ENCODE data around the gene ASTL.
A peak's percentile ranks its signal among the peaks of the same experiment; 100 is the strongest.

The ASTL gene

DNA sequence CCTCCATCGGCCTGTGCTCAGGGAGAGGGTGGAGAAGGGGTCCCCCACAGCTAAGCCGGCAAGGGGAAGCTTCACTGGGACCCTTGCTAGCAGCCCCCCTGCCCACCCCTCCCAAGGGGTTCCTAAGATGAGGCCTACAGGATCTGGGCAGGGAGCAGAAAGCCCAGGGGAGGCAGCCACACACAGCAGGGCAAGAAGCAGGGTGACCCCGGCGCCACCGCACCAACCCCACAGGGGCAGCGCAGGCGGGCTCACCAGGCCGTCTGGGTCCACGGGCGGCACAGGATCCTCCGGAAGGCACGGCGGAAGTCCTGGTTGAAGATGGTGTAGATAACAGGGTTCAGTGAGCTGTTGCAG, 23.8 kb downstream of the ASTL start:
- peak overlapping the region; percentile 98 for H3K4me2 ChIP-seq
- H3K27ac ChIP-seq: peak overlapping the region; percentile 58; the same call in 1 of the 2 replicates
- H4K20me1 ChIP-seq: no peaks in the 10 kb centered on the region
- no peaks in the 10 kb centered on the region for H3K36me3 ChIP-seq
- H3K4me1 ChIP-seq: peaks cover 56% of the 10 kb centered on the region
- H3K27me3 ChIP-seq: peaks cover 26% of the 10 kb centered on the region
- H3K9me3 ChIP-seq: no peaks in the 10 kb centered on the region
- H3K9ac ChIP-seq: no peak overlapping the region; the same call in 1 of the 2 replicates
- H3K4me3 ChIP-seq: no peak overlapping the region
- no peak for TF ChIP-seq Cebpa-rat (IDR thresholded peaks at IDR 0.05)

GRCh38 chr2:96113951-96114350, 24.4 kb downstream of the ASTL start:
- Histone ChIP-seq H4K20me1 (no peaks in the 10 kb centered on the region), H3K4me1 (peaks cover 59% of the 10 kb centered on the region), H3K27ac (peak overlapping the region; percentile 58; the same call in 1 of the 2 replicates), H3K9me3 (no peaks in the 10 kb centered on the region), H3K36me3 (no peaks in the 10 kb centered on the region), H3K4me3 (no peak overlapping the region), H3K4me2 (peak overlapping the region; percentile 98), H3K27me3 (peaks cover 26% of the 10 kb centered on the region), H3K9ac (no peak overlapping the region)
- TF ChIP-seq Cebpa-rat (IDR thresholded peaks at IDR 0.05): no peak

GRCh38 chr2:96113367-96113677, 25.0 kb downstream of the ASTL start:
- H3K36me3 ChIP-seq: no peaks in the 10 kb centered on the region
- H4K20me1 ChIP-seq: no peaks in the 10 kb centered on the region
- no peak overlapping the region for H3K27ac ChIP-seq
- H3K9ac ChIP-seq: no peak overlapping the region
- no peak for TF ChIP-seq Cebpa-rat (IDR thresholded peaks at IDR 0.05)
- H3K9me3 ChIP-seq: no peaks in the 10 kb centered on the region
- peaks cover 26% of the 10 kb centered on the region for H3K27me3 ChIP-seq
- H3K4me1 ChIP-seq: peaks cover 65% of the 10 kb centered on the region
- H3K4me3 ChIP-seq: no peak overlapping the region
- no peak overlapping the region for H3K4me2 ChIP-seq

DNA sequence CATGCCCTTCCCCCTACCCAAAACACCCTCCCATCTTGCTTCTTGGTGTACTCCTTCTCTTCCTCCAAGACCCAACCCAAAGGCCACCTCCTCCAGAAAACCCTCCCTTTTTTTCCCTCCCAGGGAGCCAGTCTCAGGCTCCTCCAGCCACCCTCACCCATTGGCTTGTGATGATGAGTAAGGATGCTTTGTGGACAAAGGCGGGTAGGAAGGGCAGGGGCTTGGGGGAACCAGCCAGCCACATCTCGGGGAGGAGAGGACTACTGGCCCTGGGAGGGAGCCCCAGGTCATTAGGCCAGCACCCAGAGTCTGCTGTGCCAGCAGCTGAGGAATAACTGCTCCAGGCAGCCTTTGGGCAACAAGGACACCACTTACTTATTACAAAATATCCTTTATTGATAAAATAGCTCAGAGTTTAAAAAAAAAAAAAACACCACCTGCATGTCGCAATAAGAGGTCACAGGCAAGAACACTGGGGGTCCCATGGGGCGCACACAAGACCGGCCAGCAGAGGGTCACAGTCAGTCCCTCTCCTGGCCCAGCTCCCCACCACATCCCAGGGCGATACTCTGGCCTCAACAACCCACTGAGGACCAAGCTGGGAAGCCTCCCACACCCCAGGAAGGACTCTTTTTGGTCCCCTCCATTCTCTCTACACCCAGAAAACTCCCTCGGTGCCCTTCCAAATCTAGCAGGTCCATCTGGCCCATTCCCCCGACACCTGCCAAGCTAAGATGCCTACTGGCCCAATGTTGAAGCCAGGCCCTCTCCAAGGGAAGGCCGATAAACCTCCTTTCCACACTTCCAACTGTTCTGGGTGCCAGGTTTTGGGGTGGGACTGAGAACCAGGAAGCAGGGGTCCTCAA, 25.6 kb downstream of the ASTL start:
- no peaks in the 10 kb centered on the region for H3K36me3 ChIP-seq
- no peak overlapping the region for H3K9ac ChIP-seq
- H3K27me3 ChIP-seq: peaks cover 26% of the 10 kb centered on the region
- H3K27ac ChIP-seq: 0 out of 2 replicates have a peak overlapping the region, but pooled peaks have one; percentile 44
- no peak for TF ChIP-seq Cebpa-rat (IDR thresholded peaks at IDR 0.05)
- H3K9me3 ChIP-seq: no peaks in the 10 kb centered on the region
- H3K4me3 ChIP-seq: no peak overlapping the region
- H3K4me2 ChIP-seq: peak overlapping the region; percentile 19; the same call in 1 of the 2 replicates
- H4K20me1 ChIP-seq: no peaks in the 10 kb centered on the region
- peaks cover 69% of the 10 kb centered on the region for H3K4me1 ChIP-seq

GRCh38 chr2:96111823-96112500, 26.3 kb downstream of the ASTL start:
- Histone ChIP-seq H3K9ac (no peak overlapping the region), H3K4me2 (peak overlapping the region; percentile 19; the same call in 1 of the 2 replicates), H3K4me3 (no peak overlapping the region), H3K9me3 (no peaks in the 10 kb centered on the region), H3K36me3 (no peaks in the 10 kb centered on the region), H3K4me1 (peaks cover 70% of the 10 kb centered on the region), H3K27me3 (peaks cover 20% of the 10 kb centered on the region), H3K27ac (peak overlapping the region; percentile 44; the same call in 1 of the 2 replicates), H4K20me1 (no peaks in the 10 kb centered on the region)
- no peak for TF ChIP-seq Cebpa-rat (IDR thresholded peaks at IDR 0.05)

DNA sequence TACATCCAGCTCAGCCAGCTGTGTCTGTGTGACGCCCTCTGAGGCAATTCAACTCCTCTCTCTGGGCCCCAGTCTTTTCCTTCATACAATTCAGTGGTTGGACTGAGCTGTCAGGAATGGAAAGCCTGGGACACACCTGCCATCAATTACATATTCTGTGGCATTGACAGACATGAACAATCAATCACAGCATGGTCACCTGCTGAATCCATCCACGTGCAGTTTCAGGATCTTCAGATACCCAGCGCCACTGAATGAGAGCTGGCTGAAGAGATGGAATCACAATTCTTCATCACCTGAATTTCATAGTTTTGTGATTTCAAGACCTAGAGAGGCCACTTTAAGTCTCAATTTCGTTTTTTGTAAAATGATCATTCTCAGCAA, 27.1 kb downstream of the ASTL start:
- no peak overlapping the region for H3K27ac ChIP-seq
- H3K36me3 ChIP-seq: no peaks in the 10 kb centered on the region
- H3K4me1 ChIP-seq: peaks cover 72% of the 10 kb centered on the region
- H4K20me1 ChIP-seq: no peaks in the 10 kb centered on the region
- H3K4me2 ChIP-seq: no peak overlapping the region
- no peaks in the 10 kb centered on the region for H3K9me3 ChIP-seq
- no peak for TF ChIP-seq Cebpa-rat (IDR thresholded peaks at IDR 0.05)
- H3K9ac ChIP-seq: no peak overlapping the region
- H3K27me3 ChIP-seq: peaks cover 14% of the 10 kb centered on the region
- no peak overlapping the region for H3K4me3 ChIP-seq

DNA sequence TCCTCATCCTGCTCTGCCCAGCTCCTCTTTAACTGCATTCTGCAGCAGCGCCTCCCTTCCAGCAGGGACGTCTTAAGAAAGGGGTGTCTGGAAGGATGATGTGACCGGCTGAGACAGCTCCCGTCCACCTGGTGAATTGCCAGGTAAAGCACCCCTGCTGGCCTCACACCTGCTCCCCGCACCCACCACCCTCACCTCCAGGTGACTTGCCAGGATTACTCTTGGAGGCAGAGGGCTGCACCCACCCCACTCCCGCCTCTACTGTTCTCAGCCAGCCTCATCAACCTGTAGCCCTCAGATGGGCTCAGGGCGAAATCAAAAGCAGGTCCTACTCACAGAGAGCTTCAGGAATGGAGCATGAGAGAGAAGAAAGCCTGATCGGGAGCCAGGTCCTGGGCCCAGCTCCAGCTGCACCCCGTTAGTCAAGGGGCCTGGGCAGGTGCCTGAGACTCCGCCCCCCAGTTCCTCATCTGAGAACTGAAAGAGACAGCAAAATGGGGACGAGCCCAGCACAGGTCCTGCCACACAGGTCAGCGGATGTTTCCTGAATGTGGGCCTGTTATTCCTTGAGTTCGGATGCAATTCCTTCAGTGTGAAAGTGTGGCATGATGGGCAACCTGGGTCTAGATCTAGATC, 27.6 kb downstream of the ASTL start:
- H3K27me3 ChIP-seq: peaks cover 9% of the 10 kb centered on the region
- peaks cover 67% of the 10 kb centered on the region for H3K4me1 ChIP-seq
- H4K20me1 ChIP-seq: no peaks in the 10 kb centered on the region
- no peaks in the 10 kb centered on the region for H3K36me3 ChIP-seq
- H3K4me2 ChIP-seq: no peak overlapping the region
- no peak for TF ChIP-seq Cebpa-rat (IDR thresholded peaks at IDR 0.05)
- no peak overlapping the region for H3K27ac ChIP-seq
- H3K9me3 ChIP-seq: peaks cover 3% of the 10 kb centered on the region
- no peak overlapping the region for H3K9ac ChIP-seq
- H3K4me3 ChIP-seq: no peak overlapping the region

- Histone ChIP-seq H3K4me1 (peaks cover 59% of the 10 kb centered on the region), H3K27ac (no peak overlapping the region), H3K27me3 (peaks cover 2% of the 10 kb centered on the region), H3K9me3 (peaks cover 11% of the 10 kb centered on the region), H3K4me2 (no peak overlapping the region), H4K20me1 (no peaks in the 10 kb centered on the region), H3K4me3 (no peak overlapping the region), H3K36me3 (no peaks in the 10 kb centered on the region), H3K9ac (no peak overlapping the region)
- TF ChIP-seq Cebpa-rat (IDR thresholded peaks at IDR 0.05): no peak
These were observed 28.3 kb downstream of the ASTL start for GRCh38 chr2:96109931-96110511.

DNA sequence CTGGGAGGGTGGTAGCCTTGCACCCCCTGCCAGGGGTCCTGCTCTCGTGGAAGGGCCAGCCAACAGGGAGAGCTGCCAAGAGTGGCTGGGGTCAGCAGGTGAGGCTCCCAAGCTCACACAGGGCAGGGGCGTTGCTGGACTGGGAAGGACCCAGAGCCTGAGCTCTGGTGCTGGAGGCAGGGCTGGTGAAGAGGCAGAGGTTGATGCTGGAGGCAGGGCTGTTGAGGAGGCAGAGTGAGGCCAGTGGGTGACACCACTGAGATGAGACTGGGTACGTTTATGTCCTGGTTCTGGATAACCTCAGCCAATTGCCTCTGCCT, 29.0 kb downstream of the ASTL start:
- H3K27me3 ChIP-seq: no peaks in the 10 kb centered on the region
- peaks cover 13% of the 10 kb centered on the region for H3K9me3 ChIP-seq
- no peak overlapping the region for H3K4me3 ChIP-seq
- peaks cover 58% of the 10 kb centered on the region for H3K4me1 ChIP-seq
- no peaks in the 10 kb centered on the region for H3K36me3 ChIP-seq
- H3K4me2 ChIP-seq: peak overlapping the region; percentile 74
- no peaks in the 10 kb centered on the region for H4K20me1 ChIP-seq
- H3K27ac ChIP-seq: no peak overlapping the region
- TF ChIP-seq Cebpa-rat (IDR thresholded peaks at IDR 0.05): no peak
- no peak overlapping the region for H3K9ac ChIP-seq

Data from BLaER1 (cell line).